Astrocyte (in vitro differentiated cells and primary cell): ENCODE results near the gene AKTIP.

ENCODE experiments used
- CTCF ChIP-seq: IDR thresholded peaks from 2 replicates; pipeline ENCODE4 v1.5.1; 2011; ENCODE audit warnings: low read depth, mild to moderate bottlenecking, inconsistent platforms, low read length, moderate library complexity; ENCODE audit not compliant: insufficient read depth
- EZH2 ChIP-seq: IDR thresholded peaks from 2 replicates; pipeline ENCODE4 v1.6.1; 2012; ENCODE audit warnings: mild to moderate bottlenecking, low read length, inconsistent platforms; ENCODE audit not compliant: insufficient read depth

DNA sequence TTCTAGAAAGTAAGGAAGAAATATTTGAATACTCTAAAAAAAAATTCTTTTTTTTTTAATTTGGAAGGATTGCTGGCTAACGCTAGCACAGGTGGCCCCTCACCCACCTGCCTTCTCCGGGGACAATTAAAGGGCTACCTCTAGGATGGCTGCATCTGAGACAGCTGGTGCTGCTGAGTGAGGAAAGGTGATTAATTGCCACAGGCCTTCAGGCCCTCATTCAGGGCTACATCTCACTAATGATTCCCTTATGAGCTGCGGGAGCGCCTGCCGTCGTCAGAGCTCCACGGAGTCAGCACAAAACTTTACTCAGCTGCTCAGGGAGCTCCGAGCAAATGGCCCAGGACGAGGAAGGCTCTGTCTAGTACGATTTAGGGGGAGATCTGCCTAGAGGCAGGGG lies 27.0 kb upstream of the AKTIP start:
- TF ChIP-seq CTCF (no peak), EZH2 (no peak)
